ENCODE measurements around the gene EFNB3. TPM values are rescaled to one million over a fixed set of nuclear protein-coding genes. Genes with fewer than 3 reads are reported as not detected.

Gene EFNB3
- polyA plus RNA-seq, 1 donor: 7.4 TPM

- DNase-seq: no peak
- Histone ChIP-seq H3K27me3 (ENCODE audit: control insufficient read depth, insufficient read depth, low read length) (peaks cover 42% of the 10 kb centered on the region), H3K4me3 (ENCODE audit: low read length) (no peak overlapping the region), H3K4me1 (ENCODE audit: control insufficient read depth, insufficient read depth, low read length) (peaks cover 12% of the 10 kb centered on the region), H3K9me3 (ENCODE audit: control insufficient read depth, low read depth, low read length) (no peaks in the 10 kb centered on the region), H3K36me3 (ENCODE audit: control insufficient read depth, insufficient read depth, low read length) (no peaks in the 10 kb centered on the region), H3K27ac (ENCODE audit: low read length) (no peak overlapping the region)
- WGBS (ENCODE audit: insufficient coverage, low lambda C conversion rate): 53% methylated on average over 3 of the region's 4 CpGs
Observed at GRCh38 chr17:7720125-7720524, 15.1 kb downstream of the EFNB3 start.

- Histone ChIP-seq H3K36me3 (ENCODE audit: control insufficient read depth, insufficient read depth, low read length) (no peaks in the 10 kb centered on the region), H3K4me3 (ENCODE audit: low read length) (no peak overlapping the region), H3K9me3 (ENCODE audit: control insufficient read depth, low read depth, low read length) (no peaks in the 10 kb centered on the region), H3K4me1 (ENCODE audit: control insufficient read depth, insufficient read depth, low read length) (peaks cover 7% of the 10 kb centered on the region), H3K27ac (ENCODE audit: low read length) (no peak overlapping the region), H3K27me3 (ENCODE audit: control insufficient read depth, insufficient read depth, low read length) (peaks cover 30% of the 10 kb centered on the region)
- no peak for DNase-seq
- WGBS (ENCODE audit: insufficient coverage, low lambda C conversion rate): no CpG with 5 or more reads among the region's 2 CpGs
Observed at GRCh38 chr17:7721612-7722011, 16.6 kb downstream of the EFNB3 start.

GRCh38 chr17:7727886-7728285, 22.9 kb downstream of the EFNB3 start:
- H3K27me3 ChIP-seq (ENCODE audit: control insufficient read depth, insufficient read depth, low read length): peaks cover 2% of the 10 kb centered on the region
- no CpG with 5 or more reads among the region's 3 CpGs for WGBS (ENCODE audit: insufficient coverage, low lambda C conversion rate)
- no peak for DNase-seq
- H3K4me3 ChIP-seq (ENCODE audit: low read length): no peak overlapping the region
- no peaks in the 10 kb centered on the region for H3K9me3 ChIP-seq (ENCODE audit: control insufficient read depth, low read depth, low read length)
- no peaks in the 10 kb centered on the region for H3K36me3 ChIP-seq (ENCODE audit: control insufficient read depth, insufficient read depth, low read length)
- no peaks in the 10 kb centered on the region for H3K4me1 ChIP-seq (ENCODE audit: control insufficient read depth, insufficient read depth, low read length)
- H3K27ac ChIP-seq (ENCODE audit: low read length): no peak overlapping the region

- no peak overlapping the region for H3K4me3 ChIP-seq (ENCODE audit: low read length)
- H3K9me3 ChIP-seq (ENCODE audit: control insufficient read depth, low read depth, low read length): no peaks in the 10 kb centered on the region
- no peak overlapping the region for H3K27ac ChIP-seq (ENCODE audit: low read length)
- no peak for DNase-seq
- 60% methylated on average over 1 of the region's 1 CpG for WGBS (ENCODE audit: insufficient coverage, low lambda C conversion rate)
- H3K36me3 ChIP-seq (ENCODE audit: control insufficient read depth, insufficient read depth, low read length): no peaks in the 10 kb centered on the region
- no peaks in the 10 kb centered on the region for H3K27me3 ChIP-seq (ENCODE audit: control insufficient read depth, insufficient read depth, low read length)
- no peaks in the 10 kb centered on the region for H3K4me1 ChIP-seq (ENCODE audit: control insufficient read depth, insufficient read depth, low read length)
Observed at GRCh38 chr17:7729816-7730215, 24.8 kb downstream of the EFNB3 start.

- H3K4me1 ChIP-seq (ENCODE audit: control insufficient read depth, insufficient read depth, low read length): no peaks in the 10 kb centered on the region
- H3K27me3 ChIP-seq (ENCODE audit: control insufficient read depth, insufficient read depth, low read length): peaks cover 5% of the 10 kb centered on the region
- no peak overlapping the region for H3K4me3 ChIP-seq (ENCODE audit: low read length)
- no peaks in the 10 kb centered on the region for H3K9me3 ChIP-seq (ENCODE audit: control insufficient read depth, low read depth, low read length)
- no CpG with 5 or more reads among the region's 14 CpGs for WGBS (ENCODE audit: insufficient coverage, low lambda C conversion rate)
- H3K27ac ChIP-seq (ENCODE audit: low read length): no peak overlapping the region
- no peak for DNase-seq
- H3K36me3 ChIP-seq (ENCODE audit: control insufficient read depth, insufficient read depth, low read length): no peaks in the 10 kb centered on the region
Observed at GRCh38 chr17:7732981-7733539, 28.1 kb downstream of the EFNB3 start.

GRCh38 chr17:7737601-7738000, 32.6 kb downstream of the EFNB3 start:
- Histone ChIP-seq H3K27me3 (ENCODE audit: control insufficient read depth, insufficient read depth, low read length) (peaks cover 18% of the 10 kb centered on the region), H3K4me1 (ENCODE audit: control insufficient read depth, insufficient read depth, low read length) (no peaks in the 10 kb centered on the region), H3K9me3 (ENCODE audit: control insufficient read depth, low read depth, low read length) (no peaks in the 10 kb centered on the region), H3K36me3 (ENCODE audit: control insufficient read depth, insufficient read depth, low read length) (no peaks in the 10 kb centered on the region), H3K4me3 (ENCODE audit: low read length) (no peak overlapping the region), H3K27ac (ENCODE audit: low read length) (no peak overlapping the region)
- DNase-seq: no peak
- no CpG with 5 or more reads among the region's 5 CpGs for WGBS (ENCODE audit: insufficient coverage, low lambda C conversion rate)

- DNase-seq: no peak
- H3K4me3 ChIP-seq (ENCODE audit: low read length): no peak overlapping the region
- H3K4me1 ChIP-seq (ENCODE audit: control insufficient read depth, insufficient read depth, low read length): no peaks in the 10 kb centered on the region
- no CpG with 5 or more reads among the region's 14 CpGs for WGBS (ENCODE audit: insufficient coverage, low lambda C conversion rate)
- peaks cover 18% of the 10 kb centered on the region for H3K27me3 ChIP-seq (ENCODE audit: control insufficient read depth, insufficient read depth, low read length)
- no peaks in the 10 kb centered on the region for H3K36me3 ChIP-seq (ENCODE audit: control insufficient read depth, insufficient read depth, low read length)
- H3K9me3 ChIP-seq (ENCODE audit: control insufficient read depth, low read depth, low read length): no peaks in the 10 kb centered on the region
- H3K27ac ChIP-seq (ENCODE audit: low read length): no peak overlapping the region
Observed at GRCh38 chr17:7739746-7740145, 34.7 kb downstream of the EFNB3 start.

GRCh38 chr17:7740481-7741001, 35.5 kb downstream of the EFNB3 start:
- no peak for DNase-seq
- H3K4me1 ChIP-seq (ENCODE audit: control insufficient read depth, insufficient read depth, low read length): no peaks in the 10 kb centered on the region
- no peaks in the 10 kb centered on the region for H3K9me3 ChIP-seq (ENCODE audit: control insufficient read depth, low read depth, low read length)
- no peak overlapping the region for H3K27ac ChIP-seq (ENCODE audit: low read length)
- no peak overlapping the region for H3K4me3 ChIP-seq (ENCODE audit: low read length)
- H3K27me3 ChIP-seq (ENCODE audit: control insufficient read depth, insufficient read depth, low read length): peaks cover 18% of the 10 kb centered on the region
- no CpG with 5 or more reads among the region's 42 CpGs for WGBS (ENCODE audit: insufficient coverage, low lambda C conversion rate)
- no peaks in the 10 kb centered on the region for H3K36me3 ChIP-seq (ENCODE audit: control insufficient read depth, insufficient read depth, low read length)

- Histone ChIP-seq H3K27ac (ENCODE audit: low read length) (no peak overlapping the region), H3K27me3 (ENCODE audit: control insufficient read depth, insufficient read depth, low read length) (peaks cover 13% of the 10 kb centered on the region), H3K4me1 (ENCODE audit: control insufficient read depth, insufficient read depth, low read length) (peaks cover 2% of the 10 kb centered on the region), H3K4me3 (ENCODE audit: low read length) (no peak overlapping the region), H3K36me3 (ENCODE audit: control insufficient read depth, insufficient read depth, low read length) (no peaks in the 10 kb centered on the region), H3K9me3 (ENCODE audit: control insufficient read depth, low read depth, low read length) (no peaks in the 10 kb centered on the region)
- DNase-seq: no peak
- no CpG with 5 or more reads among the region's 10 CpGs for WGBS (ENCODE audit: insufficient coverage, low lambda C conversion rate)
Observed at GRCh38 chr17:7742729-7743128, 37.7 kb downstream of the EFNB3 start.

GRCh38 chr17:7744416-7744815, 39.4 kb downstream of the EFNB3 start:
- no peak for DNase-seq
- H3K4me1 ChIP-seq (ENCODE audit: control insufficient read depth, insufficient read depth, low read length): peaks cover 2% of the 10 kb centered on the region
- 100% methylated on average over 1 of the region's 8 CpGs for WGBS (ENCODE audit: insufficient coverage, low lambda C conversion rate)

More at GRCh38 chr17:7744416-7744815, 39.4 kb downstream of the EFNB3 start:
- no peak overlapping the region for H3K4me3 ChIP-seq (ENCODE audit: low read length)
- H3K36me3 ChIP-seq (ENCODE audit: control insufficient read depth, insufficient read depth, low read length): no peaks in the 10 kb centered on the region
- peaks cover 14% of the 10 kb centered on the region for H3K27me3 ChIP-seq (ENCODE audit: control insufficient read depth, insufficient read depth, low read length)
- no peaks in the 10 kb centered on the region for H3K9me3 ChIP-seq (ENCODE audit: control insufficient read depth, low read depth, low read length)
- no peak overlapping the region for H3K27ac ChIP-seq (ENCODE audit: low read length)
